NOMO-1 treated with DMSO at 0.1 percent for 48 hours (cell line): ENCODE data around the gene PHYKPL.

Experiments
- DNase-seq: peaks from one replicate; lab custom pipeline; 2025; ENCODE audit not compliant: unreplicated experiment; lab: John Stamatoyannopoulos, UW

The PHYKPL gene

GRCh38 chr5:178224403-178224802 is 8.2 kb downstream of the PHYKPL start:
- DNase-seq = no peak

GRCh38 chr5:178223828-178224335 is 8.7 kb downstream of the PHYKPL start:
- DNase-seq = no peak

GRCh38 chr5:178223196-178223773 is 9.3 kb downstream of the PHYKPL start:
- DNase-seq = no peak

DNA sequence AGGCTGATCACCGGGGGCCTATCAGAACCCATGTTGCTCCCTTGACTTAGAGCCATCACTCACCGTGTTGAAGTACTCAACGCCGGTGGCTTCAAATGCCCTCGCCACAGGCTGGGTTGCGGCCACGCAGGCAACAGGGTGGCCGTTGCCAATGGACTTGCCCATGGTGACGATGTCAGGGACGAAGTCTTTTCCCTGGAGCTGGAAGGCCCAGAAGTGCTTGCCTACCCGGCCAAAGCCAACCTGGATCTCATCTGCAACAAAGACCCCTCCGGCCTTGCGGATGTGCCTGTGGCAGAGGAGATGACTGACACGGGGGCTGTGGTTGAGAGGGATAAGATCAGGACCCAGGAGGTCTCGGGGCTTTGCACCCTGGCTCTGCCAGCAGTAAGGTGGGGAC is 10.3 kb downstream of the PHYKPL start:
- no peak for DNase-seq

DNA sequence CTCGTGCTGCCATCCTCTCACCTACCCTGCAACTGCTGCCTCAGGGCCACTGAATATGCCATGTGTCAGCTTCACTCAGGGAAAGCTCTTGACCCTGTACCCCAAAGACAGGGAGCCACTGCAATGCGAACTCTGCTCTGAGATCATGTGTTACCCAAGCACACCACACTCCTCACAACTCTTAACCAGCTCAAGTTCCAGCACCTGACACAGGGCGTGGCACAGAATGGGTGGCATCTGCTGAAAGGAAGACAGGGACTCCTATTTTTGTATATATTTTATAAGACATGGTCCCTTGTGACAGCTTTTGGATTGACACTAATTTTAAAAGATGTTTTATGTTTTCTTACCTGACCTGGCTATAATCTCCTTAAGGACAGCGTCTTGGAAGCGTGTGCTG is 10.7 kb downstream of the PHYKPL start:
- DNase-seq = no peak

DNA sequence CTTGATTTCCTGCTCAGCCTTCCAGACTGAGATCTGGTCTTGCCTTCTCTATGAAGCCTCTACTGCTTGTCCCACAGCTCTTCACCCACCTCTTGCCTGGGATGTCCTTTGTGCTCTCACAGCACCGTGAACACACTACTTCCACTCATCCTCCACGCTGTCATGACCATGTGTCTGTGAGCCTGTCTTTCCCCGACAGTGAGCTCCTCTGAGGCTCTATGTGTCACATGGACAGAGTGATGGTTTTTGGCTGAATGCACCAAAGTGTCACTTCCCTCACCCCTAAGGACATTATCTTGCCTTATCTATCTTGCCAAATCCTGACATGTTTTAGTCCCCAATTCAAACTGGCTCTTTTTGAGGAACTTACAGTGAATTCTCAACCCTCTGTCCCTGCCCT is 11.3 kb downstream of the PHYKPL start:
- DNase-seq = peak; percentile 34

GRCh38 chr5:178218827-178219226 is 13.8 kb downstream of the PHYKPL start:
- no peak for DNase-seq

DNA sequence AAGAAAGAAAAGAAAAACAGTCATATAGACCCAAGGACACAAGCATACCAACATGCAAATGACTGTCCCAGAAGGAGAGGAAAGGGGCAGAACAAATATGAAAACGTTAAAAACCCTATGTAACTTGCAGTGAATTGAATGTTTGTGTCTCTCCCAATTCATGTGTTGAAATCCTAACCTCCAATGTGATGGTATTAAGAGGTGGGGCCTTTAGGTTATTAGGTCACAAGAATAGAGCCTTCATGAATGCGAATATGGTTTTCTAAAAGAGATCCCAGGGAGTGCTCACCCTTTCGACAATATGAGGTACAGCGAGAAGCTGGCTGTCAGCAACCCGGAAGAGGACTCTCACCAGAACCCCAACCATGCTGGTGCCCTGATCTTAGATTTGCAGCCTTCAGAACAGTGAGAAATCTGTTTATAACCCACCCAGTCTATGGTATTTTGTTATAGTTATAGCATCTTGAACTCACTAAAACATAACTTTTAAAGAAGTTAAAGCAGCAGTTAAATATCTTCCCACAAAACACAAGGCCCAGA is 14.3 kb downstream of the PHYKPL start:
- DNase-seq = no peak

DNA sequence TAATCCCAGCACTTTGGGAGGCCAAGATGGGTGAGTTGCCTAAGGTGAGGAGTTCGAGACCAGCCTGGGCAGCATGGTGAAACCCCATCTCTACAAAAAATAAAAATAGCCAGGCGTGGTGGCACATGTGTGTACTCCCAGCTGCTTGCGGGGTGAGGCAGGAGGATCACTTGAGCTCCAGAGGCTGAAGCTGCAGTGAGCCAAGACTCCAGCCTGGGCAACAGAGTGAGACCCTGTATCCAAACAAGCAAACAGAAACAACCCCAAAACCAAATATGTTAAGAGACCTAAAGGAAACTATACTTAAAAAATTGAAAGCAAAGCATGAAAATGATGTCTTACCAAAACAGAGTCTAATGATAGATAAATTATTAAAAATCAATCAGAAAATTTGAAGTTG is 15.8 kb downstream of the PHYKPL start:
- no peak for DNase-seq

- DNase-seq = peak; percentile 96
Measured at GRCh38 chr5:178216088-178216534, 16.5 kb downstream of the PHYKPL start.

- no peak for DNase-seq
Measured at GRCh38 chr5:178215280-178216002, 17.2 kb downstream of the PHYKPL start.

DNA sequence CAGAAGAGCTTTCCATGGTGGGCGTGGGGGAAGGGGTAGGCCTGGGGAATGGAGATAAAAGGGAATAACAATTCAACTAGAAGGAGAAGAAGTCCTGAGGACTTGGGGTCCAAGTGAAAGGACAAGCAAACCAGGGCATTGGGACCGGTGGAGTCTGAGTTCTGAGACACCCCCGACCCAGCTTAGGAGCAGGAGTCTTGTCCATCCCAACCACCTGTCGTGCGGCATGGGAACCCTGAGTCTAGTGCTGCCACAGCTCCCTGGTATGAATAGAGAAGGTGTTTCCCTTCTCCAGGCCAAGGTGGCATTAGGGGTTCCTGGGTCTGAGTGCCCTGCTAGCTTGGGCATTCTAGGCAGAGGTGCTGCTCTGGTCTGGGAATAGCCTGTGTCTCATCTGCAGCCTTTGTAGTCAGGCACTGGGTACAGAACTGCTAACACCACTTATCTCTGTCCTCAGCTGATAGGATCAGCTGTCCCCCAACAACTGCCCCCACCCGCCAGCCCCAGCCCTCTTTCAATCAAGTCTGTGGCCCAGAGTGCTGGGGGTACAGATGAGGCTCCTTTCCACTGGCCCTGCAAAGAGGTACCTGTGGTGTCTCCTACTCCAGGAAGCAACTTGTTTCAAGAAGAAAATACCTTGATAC is 18.3 kb downstream of the PHYKPL start:
- no peak for DNase-seq

GRCh38 chr5:178213748-178214151 is 18.9 kb downstream of the PHYKPL start:
- DNase-seq = no peak

DNA sequence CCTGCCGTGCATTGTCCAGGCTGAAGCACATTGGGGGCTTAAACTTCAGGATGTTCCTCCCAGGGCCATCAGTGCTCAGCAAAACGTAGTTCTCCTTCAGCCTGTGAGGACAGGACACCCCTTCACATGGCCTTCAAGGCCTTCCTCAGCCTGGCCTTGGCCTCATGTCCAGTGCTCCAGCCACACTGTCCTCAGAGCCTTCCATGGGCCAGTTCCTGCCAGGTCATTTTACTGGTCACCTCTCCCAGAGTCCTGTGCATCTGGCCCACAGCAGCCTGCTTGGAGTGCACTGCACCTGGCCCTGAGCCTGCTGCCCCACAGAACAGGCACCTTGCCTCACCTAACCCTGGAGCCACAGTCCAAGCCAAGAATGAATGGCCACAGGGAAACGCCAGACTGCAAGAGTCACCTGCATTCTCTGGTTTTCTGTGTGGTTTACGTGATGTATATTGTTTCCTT is 19.6 kb downstream of the PHYKPL start:
- DNase-seq = no peak

- no peak for DNase-seq
Measured at GRCh38 chr5:178212241-178213002, 20.2 kb downstream of the PHYKPL start.

DNA sequence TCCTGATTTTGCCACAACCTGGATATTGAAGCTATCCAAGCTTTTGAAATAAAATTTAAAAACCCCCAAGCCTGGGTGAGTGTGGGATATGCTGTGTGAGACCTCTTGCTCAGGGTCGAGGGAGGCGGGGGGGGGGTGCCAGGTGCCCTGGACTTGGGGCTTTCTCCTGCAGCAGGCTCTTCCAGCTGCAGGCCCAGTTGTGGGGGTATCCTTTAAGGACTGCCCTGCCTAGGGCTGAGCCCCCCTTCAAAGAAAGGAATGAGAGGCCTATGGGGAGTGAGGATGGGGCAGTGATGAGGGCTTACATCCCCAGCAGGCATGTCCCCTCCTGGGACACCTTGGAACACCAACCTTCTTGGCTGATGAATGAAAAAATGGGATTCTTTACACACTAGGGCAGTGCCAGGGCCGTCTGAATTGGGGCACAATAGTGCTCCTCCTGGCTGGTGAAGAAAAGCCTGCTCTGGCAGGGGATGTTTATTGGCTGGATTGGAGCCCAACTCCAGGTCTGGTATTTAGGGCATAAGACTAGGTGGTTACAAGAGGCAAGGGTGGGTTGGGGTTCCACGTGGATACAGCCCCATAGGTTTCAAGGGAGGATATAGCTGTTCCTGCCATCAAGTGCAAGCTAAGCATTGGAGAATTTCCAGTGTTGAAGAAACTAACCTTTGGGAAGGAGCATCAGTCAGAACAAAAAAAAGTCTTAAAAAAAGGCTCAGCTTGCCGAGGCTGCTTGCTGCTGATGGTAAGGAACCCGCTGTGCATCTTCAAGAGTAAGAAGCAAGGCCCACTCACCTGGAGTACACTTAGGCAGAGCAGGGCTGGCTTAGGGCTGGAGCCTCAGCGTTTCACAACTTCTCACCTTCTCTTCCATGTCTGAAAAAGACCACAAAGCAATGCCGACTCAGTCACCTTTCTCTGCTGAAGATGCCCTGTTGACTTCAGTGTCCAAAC is 21.2 kb downstream of the PHYKPL start:
- no peak for DNase-seq

GRCh38 chr5:178210686-178211085 is 21.9 kb downstream of the PHYKPL start:
- DNase-seq = no peak

DNA sequence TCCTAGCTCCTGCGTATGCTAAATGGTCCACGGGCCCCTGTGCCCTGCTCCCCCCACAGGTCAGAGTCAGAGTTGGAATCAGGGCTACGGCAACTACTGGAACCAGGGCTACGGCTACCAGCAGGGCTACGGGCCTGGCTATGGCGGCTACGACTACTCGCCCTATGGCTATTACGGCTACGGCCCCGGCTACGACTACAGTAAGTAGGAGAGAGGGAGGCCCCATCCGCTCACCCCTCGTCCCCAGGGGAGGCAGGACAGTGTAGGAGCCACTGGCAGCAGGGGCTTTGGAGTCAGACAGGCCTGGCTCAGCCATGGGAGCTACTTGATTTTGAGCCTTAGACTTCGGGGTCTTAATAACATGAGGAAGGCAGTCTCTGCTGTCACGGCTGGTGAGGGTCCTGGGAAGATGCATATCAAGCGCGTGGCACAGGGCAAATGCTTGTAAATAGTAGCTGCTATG is 22.5 kb downstream of the PHYKPL start:
- no peak for DNase-seq

DNA sequence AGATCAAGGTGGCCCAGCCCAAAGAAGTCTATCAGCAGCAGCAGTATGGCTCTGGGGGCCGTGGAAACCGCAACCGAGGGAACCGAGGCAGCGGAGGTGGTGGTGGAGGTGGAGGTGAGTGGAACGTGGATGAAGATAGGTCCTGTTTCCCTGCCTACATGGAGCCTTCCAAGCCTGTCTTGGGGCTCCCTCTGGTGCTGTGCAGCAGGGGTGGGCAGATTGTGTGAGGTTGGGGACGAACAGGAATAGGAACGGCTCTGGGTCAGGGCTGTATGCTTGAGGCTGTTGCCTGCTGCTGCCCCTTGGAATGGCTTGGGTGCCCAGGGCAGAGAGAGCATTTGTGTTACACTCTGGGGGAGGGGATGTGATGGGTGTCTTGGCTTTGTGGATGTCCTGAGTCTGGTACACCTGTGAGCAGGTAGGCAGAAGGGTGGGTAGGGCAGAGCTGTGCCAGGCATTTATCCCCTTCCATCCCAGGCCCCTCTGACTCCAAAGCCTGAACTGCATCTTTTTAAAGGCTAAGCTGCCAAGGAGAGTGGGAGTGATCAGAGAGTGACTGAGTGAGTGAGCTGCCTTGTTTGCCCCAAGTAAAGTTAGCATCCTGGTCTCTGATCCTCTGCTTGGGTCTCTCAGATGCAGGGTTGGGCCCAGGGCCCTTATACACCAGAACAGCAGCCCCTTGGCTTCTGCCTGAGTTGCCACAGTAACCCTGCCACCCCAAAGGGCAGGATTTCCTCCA is 23.1 kb downstream of the PHYKPL start:
- no peak for DNase-seq
